ENCODE measurements around the gene KCNMA1. TPM values are rescaled to one million over a fixed set of nuclear protein-coding genes. Genes with fewer than 3 reads are reported as not detected.

The KCNMA1 gene
- total RNA-seq, 1 donor, result 77.8 TPM

DNA sequence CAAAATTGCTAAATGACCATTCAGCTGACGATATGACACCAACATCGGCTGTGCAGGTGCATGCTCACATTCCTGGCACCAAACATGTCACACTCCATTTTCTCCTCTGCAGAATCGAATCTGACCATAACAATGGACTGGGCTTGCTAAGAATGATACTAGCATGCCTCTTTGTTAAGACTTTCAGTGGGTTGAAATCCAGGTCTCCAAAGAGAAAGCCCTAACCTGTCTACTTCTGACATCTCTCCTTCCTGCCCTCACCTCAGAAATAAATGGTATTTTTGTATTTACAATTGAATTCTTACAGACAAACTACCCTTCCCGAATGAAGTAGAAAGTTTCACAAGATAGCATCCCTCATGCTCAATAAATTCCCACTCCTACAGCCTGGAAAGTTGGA lies 373.9 kb downstream of the KCNMA1 start:
- no peaks in the 10 kb centered on the region for H3K9me3 ChIP-seq (ENCODE audit: low read depth, low read length)
- no peak overlapping the region for H3K4me2 ChIP-seq (ENCODE audit: insufficient read depth, low read length)
- H4K20me1 ChIP-seq (ENCODE audit: insufficient read depth, low read length), result no peaks in the 10 kb centered on the region
- H3K4me1 ChIP-seq (ENCODE audit: insufficient read depth, low read length), result peaks cover 12% of the 10 kb centered on the region
- H3K4me3 ChIP-seq (ENCODE audit: insufficient read depth, low read length), result no peak overlapping the region
- H3K36me3 ChIP-seq (ENCODE audit: insufficient read depth, low read length), result no peaks in the 10 kb centered on the region
- TF ChIP-seq, protein P1, sequence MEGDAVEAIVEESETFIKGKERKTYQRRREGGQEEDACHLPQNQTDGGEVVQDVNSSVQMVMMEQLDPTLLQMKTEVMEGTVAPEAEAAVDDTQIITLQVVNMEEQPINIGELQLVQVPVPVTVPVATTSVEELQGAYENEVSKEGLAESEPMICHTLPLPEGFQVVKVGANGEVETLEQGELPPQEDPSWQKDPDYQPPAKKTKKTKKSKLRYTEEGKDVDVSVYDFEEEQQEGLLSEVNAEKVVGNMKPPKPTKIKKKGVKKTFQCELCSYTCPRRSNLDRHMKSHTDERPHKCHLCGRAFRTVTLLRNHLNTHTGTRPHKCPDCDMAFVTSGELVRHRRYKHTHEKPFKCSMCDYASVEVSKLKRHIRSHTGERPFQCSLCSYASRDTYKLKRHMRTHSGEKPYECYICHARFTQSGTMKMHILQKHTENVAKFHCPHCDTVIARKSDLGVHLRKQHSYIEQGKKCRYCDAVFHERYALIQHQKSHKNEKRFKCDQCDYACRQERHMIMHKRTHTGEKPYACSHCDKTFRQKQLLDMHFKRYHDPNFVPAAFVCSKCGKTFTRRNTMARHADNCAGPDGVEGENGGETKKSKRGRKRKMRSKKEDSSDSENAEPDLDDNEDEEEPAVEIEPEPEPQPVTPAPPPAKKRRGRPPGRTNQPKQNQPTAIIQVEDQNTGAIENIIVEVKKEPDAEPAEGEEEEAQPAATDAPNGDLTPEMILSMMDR (IDR thresholded peaks at IDR 0.05; ENCODE audit: extremely low read depth, low read depth, low read length), result no peak
- H3K79me2 ChIP-seq (ENCODE audit: insufficient read depth, low read length), result no peaks in the 10 kb centered on the region
- H2AFZ ChIP-seq (ENCODE audit: low read length), result no peak overlapping the region
- DNase-seq (ENCODE audit: insufficient read length, low spot score, missing footprints), result no peak
- no peak overlapping the region for H3K27ac ChIP-seq (ENCODE audit: low read depth, low read length)
- H3K27me3 ChIP-seq (ENCODE audit: insufficient read depth, low read length), result no peaks in the 10 kb centered on the region

DNA sequence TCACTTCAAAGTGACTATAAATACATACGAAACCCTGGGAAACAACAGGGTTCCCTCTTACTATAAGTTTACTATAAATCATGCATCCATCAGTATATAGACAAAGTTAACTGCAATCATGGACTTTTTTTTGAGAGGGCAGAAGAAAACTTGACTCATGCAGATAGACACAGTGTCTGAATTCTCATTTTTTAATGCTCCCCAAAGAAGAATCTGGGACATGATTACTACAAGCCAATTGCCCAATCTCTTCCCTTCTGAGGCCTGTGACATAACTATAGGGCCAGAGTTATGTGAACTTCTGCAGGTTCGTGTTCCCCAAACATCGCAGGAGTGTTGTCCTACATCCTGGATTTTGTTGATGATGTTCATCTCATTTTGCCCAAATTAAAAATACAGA lies 376.5 kb downstream of the KCNMA1 start:
- Histone ChIP-seq H3K4me1 (ENCODE audit: insufficient read depth, low read length) (no peaks in the 10 kb centered on the region), H3K79me2 (ENCODE audit: insufficient read depth, low read length) (no peaks in the 10 kb centered on the region), H2AFZ (ENCODE audit: low read length) (no peak overlapping the region), H3K4me2 (ENCODE audit: insufficient read depth, low read length) (no peak overlapping the region), H4K20me1 (ENCODE audit: insufficient read depth, low read length) (no peaks in the 10 kb centered on the region), H3K27me3 (ENCODE audit: insufficient read depth, low read length) (no peaks in the 10 kb centered on the region), H3K27ac (ENCODE audit: low read depth, low read length) (no peak overlapping the region), H3K36me3 (ENCODE audit: insufficient read depth, low read length) (no peaks in the 10 kb centered on the region), H3K9me3 (ENCODE audit: low read depth, low read length) (no peaks in the 10 kb centered on the region), H3K4me3 (ENCODE audit: insufficient read depth, low read length) (no peak overlapping the region)
- TF ChIP-seq, protein P1 (IDR thresholded peaks at IDR 0.05; ENCODE audit: extremely low read depth, low read depth, low read length), result no peak
- DNase-seq (ENCODE audit: insufficient read length, low spot score, missing footprints), result no peak

DNA sequence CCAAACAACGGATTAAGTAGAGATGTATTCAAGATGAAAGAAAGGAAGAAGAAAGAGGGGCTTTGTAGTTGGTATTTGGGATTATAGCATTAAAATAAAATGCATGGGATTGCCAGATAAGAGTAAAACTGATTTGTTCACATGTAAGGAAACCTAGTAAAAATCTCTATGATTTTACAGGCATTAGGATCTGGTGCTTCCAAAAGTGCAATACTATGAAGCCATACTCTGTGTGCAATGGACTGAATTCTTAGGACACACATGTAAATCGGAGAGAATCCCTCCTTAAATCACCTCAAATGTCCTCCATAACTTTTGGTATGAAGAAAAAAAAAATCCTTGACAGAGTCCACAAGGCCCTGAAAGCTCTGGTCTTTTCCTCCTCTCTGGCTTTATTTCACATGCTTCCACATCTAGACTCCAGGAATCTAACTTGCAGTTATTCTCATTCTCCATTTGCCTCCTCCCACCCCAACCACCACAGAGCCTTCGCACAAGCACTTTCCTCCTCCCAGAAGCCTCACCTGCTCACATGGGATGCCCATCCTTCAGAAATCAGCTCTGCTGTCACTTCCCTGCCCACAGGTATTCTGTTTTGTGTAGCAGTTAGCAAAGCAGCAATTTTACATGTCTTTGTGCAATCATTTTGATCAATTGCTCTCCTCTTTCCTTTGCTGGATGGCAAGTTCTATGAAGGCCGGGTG lies 378.3 kb downstream of the KCNMA1 start:
- Histone ChIP-seq H4K20me1 (ENCODE audit: insufficient read depth, low read length) (no peaks in the 10 kb centered on the region), H3K4me1 (ENCODE audit: insufficient read depth, low read length) (peaks cover 7% of the 10 kb centered on the region), H3K27me3 (ENCODE audit: insufficient read depth, low read length) (no peaks in the 10 kb centered on the region), H3K36me3 (ENCODE audit: insufficient read depth, low read length) (no peaks in the 10 kb centered on the region), H3K4me3 (ENCODE audit: insufficient read depth, low read length) (no peak overlapping the region), H2AFZ (ENCODE audit: low read length) (no peak overlapping the region), H3K4me2 (ENCODE audit: insufficient read depth, low read length) (no peak overlapping the region), H3K79me2 (ENCODE audit: insufficient read depth, low read length) (no peaks in the 10 kb centered on the region), H3K9me3 (ENCODE audit: low read depth, low read length) (no peaks in the 10 kb centered on the region), H3K27ac (ENCODE audit: low read depth, low read length) (no peak overlapping the region)
- DNase-seq (ENCODE audit: insufficient read length, low spot score, missing footprints), result no peak
- TF ChIP-seq, protein P1 (IDR thresholded peaks at IDR 0.05; ENCODE audit: extremely low read depth, low read depth, low read length), result no peak

DNA sequence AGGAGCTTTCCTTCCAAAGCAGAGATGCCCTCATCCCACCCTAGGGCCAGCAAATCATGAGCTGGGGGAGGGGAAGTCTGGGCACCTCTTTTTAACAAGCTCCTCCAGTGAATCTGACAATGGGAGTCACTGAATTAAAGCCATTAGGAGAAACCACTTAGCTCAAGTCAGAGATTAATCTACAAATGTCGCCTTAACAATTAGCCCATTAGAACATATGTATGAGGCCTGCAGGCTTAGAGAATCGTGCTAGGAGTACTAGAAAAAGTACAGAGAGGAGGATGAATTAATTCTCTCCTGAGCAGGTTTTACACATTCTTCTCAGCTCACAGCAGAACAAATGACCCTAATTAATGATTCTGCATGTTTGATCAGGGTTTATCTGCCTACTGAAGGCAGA lies 381.3 kb downstream of the KCNMA1 start:
- Histone ChIP-seq H3K27ac (ENCODE audit: low read depth, low read length) (no peak overlapping the region), H3K4me2 (ENCODE audit: insufficient read depth, low read length) (no peak overlapping the region), H3K36me3 (ENCODE audit: insufficient read depth, low read length) (no peaks in the 10 kb centered on the region), H3K4me3 (ENCODE audit: insufficient read depth, low read length) (no peak overlapping the region), H2AFZ (ENCODE audit: low read length) (no peak overlapping the region), H3K9me3 (ENCODE audit: low read depth, low read length) (no peaks in the 10 kb centered on the region), H3K27me3 (ENCODE audit: insufficient read depth, low read length) (no peaks in the 10 kb centered on the region), H3K79me2 (ENCODE audit: insufficient read depth, low read length) (no peaks in the 10 kb centered on the region), H4K20me1 (ENCODE audit: insufficient read depth, low read length) (no peaks in the 10 kb centered on the region), H3K4me1 (ENCODE audit: insufficient read depth, low read length) (peaks cover 7% of the 10 kb centered on the region)
- no peak for DNase-seq (ENCODE audit: insufficient read length, low spot score, missing footprints)
- TF ChIP-seq, protein P1 (IDR thresholded peaks at IDR 0.05; ENCODE audit: extremely low read depth, low read depth, low read length), result no peak

Measured in osteoblast (primary cell).